GM18909 (cell line): ENCODE results near the gene LNX1.
A peak's percentile ranks its signal among the peaks of the same experiment; 100 is the strongest.
"Not testable (repeated sequence)": the region's sequence is repeated elsewhere in the genome, so short reads cannot be mapped to it uniquely, and the experiment has no call there.

Source experiments
- ATAC-seq: cut with Tn5 transposase; IDR thresholded peaks from one replicate; pipeline ENCODE4 v1.9.1; 2021; ENCODE audit warnings: mild to moderate bottlenecking; ENCODE audit not compliant: unreplicated experiment, poor library complexity

Gene LNX1

DNA sequence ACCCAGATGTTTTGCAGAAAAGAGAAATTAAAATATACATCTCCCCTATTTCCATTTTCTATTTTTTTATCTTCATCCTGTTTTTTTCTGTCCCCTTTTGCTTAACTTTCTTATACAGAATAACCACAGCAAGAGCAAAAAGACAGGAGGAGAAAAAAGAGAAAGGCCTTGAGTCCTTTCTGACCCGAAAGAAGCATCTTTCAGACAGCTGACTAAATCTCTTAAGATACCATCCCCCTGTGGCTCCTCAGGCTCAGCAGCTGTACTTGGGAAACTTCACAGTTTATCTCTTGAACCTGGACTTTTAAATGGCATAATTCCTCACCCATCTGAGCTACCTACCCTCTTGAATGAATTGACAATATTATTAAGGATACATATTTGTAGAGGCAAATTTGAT, 113.7 kb downstream of the LNX1 start:
- ATAC-seq, result no peak

DNA sequence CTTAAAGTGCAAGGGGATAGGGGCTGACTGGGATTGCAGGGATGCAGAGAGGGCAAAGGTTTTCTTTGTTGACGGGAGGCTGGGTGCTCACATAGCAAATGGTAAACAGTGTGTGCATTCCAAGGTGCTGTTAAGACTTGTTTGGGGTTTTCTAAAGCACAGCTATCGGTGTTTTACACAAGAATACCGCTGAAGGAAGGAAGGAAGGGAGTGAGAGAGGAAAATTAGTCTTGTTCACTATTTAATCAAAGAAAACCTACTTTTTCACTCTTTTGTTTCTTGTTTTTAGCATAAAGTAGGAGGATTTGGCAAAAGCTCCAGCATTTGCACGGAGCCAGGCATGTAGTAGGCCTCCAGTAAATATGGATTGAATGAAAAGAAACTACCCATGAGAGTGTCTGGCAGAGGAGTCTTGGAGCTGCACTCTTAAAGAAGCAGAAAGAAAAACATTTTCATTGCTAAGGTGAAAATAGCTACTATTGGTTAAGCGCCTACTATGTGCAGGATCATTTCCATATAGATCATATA, 114.2 kb downstream of the LNX1 start:
- no peak for ATAC-seq

DNA sequence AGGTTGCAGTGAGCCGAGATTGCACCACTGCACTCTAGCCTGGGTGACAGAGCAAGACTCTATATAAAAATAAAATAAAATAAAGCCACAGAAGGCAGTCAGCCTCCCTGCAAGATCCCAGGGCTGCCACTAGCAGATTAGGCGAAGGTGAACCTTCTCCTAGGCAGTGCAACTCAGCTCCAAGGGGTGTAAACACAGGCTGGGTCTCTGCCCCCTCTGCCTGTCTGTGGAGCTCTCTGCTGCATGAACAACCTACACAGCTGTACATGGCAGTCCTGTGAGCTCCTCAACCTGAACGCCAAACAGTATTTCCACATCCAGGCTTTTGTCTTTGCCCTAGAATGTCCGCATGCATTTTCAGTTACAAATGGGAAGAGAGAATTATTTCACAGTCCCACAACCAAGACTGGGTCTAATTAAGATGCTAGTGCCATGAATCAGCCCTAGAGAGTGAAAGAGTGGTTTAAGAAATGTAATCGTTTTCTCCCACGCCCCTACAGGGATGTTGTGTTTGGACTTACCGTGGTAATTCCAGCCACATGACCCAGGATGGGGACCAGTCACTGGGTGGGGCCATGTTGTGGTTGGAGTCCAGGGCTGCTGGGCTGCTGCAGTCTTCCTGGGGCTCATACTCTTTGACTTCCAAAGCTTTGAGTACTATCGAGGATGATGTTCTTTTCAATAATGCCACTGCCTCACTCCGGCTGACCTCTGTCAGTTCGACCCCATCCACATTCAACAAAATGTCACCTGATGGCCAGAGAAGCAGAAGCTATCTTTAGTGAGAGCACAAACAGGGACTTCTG, 114.9 kb downstream of the LNX1 start:
- no peak for ATAC-seq

DNA sequence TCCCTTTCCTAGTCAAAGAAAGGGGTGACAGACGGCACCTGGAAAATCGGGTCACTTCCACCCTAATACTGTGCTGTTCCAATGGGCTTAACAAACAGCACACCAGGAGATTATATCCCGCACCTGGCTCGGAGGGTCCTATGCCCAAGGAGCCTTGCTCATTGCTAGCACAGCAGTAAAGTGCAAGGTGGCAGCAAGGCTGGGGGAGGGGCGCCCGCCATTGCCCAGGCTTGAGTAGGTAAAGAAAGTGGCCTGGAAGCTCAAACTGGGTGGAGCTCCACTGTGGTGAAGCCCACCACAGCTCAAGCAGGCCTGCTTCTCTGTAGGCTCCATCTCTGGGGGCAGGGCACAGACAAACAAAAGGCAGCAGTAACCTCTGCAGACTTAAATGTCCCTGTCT, 124.7 kb downstream of the LNX1 start:
- ATAC-seq, result not testable (repeated sequence)

DNA sequence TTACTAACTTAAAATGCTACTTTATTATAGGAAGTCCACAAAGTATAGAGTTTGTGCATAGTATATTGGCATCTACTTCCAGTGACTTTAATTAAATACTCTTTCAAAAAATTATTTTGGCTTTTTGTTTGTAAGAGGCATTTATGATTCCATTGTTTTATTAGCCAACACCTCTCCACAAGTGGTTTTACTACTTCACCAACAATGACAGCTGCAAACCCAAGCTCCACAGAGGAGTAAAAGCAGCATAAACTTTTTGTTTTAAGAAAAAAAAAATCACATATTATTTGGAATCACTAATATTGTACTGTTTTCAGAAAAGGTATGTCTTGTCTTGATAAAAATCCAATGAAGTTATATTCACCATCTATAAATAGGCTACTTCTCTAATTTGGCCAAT, 125.4 kb downstream of the LNX1 start:
- no peak for ATAC-seq

DNA sequence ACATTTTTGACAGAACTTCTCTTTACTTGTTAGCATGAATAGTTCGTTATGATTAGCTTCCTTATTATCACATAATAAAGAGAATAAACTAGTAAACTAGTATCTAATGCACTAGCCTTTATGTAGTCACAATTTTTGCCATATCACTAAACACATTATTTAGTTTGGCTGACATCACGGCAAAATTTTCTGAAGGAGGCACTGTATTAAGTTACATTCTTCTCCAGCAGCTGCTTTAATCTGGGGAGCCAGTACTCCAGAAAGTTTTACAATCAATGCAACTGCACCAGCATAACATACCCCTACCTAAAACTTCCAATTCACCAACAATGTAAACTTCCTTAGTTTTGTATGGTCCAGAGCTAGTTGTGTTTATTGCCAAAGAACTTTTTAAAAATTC, 126.0 kb downstream of the LNX1 start:
- ATAC-seq, result no peak

DNA sequence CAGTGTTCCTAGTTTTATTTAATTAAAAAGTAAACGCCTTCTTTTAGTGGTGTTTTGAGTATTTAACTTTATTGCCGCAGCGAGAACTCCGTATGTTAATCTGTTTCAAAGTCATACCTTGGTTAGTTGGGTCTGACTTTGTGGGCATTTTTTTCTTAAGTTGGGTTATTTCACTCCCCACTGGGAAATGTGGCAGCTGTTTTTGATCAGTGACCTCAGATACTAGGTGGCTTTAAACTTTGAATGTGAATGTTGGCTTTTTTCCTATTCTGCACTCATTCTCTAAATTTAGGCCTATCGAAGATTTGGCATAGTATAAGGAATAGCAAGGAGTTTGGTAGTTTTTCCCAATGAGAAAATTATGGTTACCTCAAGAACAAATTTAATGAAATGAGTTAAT, 127.9 kb downstream of the LNX1 start:
- ATAC-seq, result no peak

DNA sequence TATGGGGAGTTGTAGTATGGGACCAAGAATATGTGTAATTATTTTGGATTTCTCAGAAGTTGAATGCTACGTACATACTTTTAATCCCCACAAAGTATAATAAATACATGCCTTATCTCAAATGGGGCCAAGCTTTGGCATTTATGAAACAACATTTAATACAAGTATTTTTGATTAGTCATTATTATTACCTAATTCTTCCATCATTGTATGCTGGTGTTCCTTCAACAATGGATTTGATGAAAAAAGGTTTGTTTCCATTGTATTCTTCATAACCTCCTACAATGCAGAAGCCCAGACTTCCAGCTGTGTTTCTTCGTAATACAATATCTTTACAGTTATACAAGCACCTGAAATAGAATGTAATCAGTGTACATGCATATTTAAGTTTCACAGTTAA, 130.0 kb downstream of the LNX1 start:
- ATAC-seq, result no peak

DNA sequence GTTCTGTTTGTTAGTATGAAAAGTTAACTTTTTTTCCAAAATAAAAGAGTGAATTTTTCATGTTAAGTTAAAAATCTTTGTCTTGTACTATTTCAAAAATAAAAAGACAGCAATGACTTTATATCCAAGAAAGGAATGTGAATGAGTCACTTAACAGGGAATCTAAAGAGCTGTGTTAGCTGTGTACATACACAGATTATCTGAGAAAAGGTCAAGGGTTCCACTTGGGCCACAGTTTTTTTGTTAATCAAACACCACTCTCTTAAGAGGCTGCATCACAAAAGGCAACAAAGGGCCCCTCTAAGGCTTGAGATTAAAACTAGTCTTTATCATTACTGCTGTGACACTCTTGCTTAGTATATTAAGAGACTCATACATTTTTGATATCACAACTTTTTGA, 131.7 kb downstream of the LNX1 start:
- no peak for ATAC-seq

DNA sequence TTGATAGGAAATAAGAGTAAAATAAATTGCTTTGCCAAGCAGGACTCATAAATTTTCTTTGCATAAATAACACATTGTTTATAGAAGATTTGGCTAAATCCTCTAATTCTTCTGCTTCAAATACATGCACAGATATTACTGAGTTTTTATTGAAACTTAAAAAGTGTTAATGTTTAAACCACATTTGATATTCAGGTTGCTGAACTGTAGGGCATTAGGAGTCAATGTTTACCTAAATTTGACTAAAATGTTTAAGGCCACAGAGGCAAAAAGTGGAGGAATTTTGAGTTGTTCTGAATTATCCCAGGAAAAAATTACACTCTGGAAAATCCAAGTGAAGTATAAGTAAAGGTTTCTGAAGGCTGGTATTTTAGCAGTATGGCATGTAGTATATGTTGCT, 135.1 kb downstream of the LNX1 start:
- no peak for ATAC-seq

DNA sequence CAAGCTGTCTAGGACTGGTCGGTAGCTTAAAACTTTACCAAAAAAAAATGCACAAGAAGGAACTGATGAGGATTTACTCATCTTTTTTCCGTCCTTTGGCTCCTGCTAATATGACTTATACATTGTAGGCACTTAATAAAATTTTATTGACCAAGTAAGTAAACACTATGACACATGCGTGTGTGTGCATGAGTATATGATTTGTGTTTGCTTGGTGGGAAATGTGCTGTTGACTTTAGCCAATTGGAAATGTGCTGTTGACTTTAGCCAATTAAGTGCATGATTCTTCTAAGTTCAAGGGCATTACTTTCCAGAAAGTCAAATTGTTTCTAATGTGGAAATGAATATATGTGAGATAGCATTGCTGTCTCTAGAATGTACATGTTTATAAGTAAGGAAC, 135.5 kb downstream of the LNX1 start:
- no peak for ATAC-seq

DNA sequence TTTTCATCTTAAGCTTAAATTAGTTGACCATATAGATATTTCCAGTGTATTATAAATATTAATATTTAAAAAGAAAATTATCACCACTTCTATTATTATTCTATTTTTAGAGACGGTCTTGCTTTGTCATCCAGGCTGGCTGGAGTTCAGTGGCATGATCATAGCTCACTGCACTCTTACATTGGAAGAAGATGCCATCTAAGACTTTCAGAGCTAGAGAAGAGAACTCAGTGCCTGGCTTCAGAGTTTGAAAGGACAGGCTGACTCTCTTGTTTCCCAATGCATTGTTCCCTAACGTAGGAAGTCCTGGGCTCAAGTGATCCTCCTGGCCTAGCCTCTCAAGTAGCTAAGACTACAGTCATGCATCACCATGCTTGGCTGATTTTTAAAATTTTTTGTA, 137.9 kb downstream of the LNX1 start:
- ATAC-seq, result no peak

DNA sequence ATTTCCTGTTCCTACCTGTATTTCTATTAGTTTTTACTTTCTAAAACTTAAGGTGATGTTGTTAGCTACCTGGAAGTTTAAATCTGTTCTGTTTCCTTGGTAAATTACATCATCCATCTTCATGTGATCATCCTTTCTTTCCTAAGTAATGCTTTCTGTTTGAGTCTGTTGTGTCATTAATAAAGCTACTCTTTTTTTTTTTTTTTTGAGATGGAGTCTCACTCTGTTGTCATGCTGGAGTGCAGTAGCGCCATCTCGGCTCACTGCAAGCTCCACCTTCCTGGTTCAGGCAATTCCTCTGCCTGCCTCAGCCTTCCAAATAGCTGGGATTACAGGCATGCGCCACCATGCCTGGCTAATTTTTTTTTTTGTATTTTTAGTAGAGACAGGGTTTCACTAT, 140.5 kb downstream of the LNX1 start:
- no peak for ATAC-seq

DNA sequence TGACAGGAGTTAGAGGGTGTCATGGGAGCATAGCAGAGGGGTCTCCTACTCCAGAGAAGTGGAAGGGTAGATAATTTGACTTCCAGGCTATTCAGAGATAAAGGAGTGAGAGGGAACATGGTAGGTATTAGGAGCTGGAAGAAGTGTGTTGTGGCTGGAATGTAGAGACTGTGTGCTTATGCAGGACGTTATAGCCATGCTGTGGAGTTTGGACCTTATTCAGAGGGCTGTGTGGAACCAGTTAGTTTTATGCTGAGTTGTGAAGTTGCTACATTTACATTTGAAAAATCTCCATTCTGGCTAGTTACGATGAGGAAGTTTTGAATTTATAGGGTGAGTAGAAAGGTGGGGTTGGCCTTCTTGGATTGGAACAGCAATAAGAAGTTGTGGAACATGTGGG, 146.3 kb downstream of the LNX1 start:
- no peak for ATAC-seq

DNA sequence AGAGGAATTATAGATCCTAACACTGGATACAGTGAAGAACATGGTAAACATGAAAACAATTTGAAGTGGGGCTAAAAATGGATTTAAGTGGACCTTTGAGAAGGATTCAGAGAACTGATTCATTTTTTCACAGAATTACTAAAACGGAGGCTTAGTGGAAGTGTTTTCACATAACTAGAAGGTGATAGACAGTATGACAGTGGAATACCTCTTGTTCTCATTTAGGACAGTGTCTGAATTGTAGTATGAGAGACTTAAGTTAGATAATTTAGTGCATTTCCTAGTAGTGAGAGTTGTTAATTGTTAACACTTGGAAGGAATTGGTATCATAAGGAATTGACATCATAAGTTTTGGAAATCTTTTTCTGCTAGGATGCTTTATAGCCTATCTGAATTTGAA, 149.7 kb downstream of the LNX1 start:
- ATAC-seq, result no peak

DNA sequence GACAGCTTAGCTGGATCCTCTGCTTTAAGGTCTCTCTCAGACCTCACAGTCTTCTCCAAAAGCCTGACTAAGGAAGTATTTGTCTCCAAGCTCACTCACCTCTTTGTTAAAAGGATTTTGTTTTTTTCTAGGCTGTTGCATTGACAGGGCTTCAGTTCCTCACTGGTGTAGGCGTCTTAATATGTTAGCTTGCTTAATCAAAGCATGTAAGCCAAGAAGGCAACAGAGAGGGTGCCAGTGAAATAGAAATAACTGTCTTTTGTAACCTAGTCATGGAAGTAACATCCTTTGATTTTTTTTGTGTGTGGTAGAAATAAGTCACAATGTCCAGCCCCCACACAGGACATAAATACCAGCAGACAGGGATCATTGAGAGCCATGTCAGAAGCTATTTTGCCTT, 155.0 kb downstream of the LNX1 start:
- ATAC-seq, result no peak

DNA sequence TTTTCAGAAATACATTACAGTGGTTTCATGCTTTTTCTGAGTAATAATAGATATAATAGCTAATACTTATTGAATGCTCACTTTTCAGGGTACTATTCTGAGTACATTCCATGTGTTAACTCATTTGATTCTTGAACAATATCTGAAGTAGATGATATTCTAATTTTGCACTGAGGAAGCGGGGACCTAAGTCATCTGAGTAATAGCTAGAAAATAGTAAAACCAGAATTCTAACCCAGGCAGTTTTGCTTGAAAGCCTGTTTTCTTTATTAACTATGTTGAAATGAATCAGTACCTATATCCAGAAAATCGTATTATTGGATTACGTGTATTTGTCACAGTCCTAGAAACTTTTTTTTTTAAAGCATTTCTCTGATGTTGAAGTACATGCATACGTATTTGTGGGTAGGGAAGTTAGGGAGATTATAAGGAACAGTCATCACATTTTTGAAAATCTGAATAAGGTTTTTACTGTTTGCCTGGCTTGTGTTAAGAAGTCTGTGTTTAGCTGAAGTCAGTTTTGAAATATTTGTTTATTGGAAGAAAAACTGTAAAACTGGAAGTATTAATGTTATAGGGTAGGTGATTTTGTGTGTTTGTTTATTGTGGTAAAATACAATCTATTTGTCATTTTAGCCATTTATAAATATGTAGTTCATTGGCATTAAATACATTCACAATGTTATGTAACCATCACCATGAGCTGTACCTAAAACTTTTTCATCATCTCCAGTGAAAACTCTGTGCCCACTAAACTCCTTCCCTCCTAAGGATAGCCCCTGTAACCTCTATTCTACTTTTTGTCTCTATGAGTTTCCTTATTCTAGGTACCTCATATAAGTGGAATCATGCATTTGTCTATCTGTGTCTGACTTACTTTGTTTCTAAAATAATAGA, 158.5 kb downstream of the LNX1 start:
- ATAC-seq, result peak; percentile 82

DNA sequence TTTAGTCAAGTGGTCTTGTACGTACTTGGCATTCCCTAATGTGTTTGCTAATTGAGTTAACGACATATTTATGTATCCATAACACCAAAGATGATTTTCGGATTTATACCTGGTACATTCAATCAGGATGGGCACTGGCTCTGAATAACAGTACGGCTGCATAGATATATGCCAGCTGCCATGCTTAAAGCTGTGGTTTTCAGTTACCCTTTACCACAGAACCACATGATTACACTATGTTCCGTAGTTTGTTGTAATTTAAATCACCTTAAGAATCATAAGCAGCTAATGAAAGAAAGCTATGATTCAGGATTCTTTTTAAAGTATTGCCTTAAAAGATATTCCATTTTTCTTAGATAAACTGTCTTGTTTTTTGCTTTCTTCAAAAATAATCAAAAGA, 160.2 kb downstream of the LNX1 start:
- no peak for ATAC-seq

DNA sequence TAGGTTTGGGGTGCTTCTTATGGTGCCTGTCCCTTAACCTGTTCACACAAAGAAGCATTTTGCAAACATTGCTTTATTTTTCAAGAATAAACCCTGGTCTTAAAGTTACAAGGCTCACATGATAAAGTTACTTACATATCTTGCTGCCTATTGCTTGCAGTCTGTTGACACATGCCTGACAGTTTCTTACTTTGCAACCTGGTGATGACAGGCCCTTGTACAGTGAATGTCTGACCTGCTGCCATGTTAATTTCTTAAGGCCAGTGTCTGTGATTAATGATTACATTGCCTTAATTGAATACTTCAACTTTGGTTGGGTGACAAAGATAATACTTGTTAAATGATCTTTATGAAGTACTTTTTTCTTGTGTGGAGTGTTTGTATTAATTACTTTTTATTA, 163.9 kb downstream of the LNX1 start:
- ATAC-seq, result no peak

DNA sequence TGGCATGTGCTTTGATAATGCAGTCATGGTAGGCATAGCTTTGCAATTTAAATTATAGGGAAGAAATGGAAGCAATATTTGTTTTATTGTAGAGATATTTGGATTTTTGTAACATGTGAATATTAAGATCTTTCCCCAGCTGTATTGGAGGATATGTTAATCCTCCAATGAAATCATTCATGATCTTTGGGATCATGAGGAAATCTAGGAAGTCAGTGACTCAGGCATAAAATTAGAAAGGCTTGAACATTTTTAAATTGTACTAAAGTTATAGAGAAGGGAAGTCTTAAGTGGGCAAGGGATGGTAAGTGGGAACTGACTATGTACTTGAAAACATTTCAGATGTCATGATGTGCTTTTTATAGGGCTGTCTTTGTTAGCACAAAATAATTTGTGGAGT, 167.0 kb downstream of the LNX1 start:
- no peak for ATAC-seq

DNA sequence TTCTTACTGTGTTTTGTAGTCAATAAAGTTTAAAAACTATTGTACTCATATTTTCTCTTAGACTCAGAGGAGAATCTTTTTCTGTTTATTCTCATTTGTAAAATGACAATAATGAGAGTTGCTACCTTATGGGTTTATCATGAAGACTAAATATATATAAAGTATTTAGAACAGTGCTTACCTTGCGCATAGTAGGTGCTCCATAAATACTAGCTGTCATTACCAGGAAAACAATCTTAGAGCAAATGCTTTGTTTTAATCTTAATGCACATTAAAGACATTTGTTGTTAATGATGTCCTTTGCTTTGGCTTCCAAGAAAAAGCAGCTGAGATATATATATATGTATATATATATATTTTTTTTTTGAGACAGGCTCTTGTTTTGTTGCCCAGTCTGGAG, 168.9 kb downstream of the LNX1 start:
- ATAC-seq, result no peak
